Hematopoietic multipotent progenitor cell (in vitro differentiated cells): Measurements from ENCODE around the gene NATD1. TPM values are rescaled to one million over a fixed set of nuclear protein-coding genes. Genes with fewer than 3 reads are reported as not detected.
"Not testable (repeated sequence)": the region's sequence is repeated elsewhere in the genome, so short reads cannot be mapped to it uniquely, and the experiment has no call there.

ENCODE experiments used
- DNase-seq, 3 donors: peaks; one replicate each; pipeline ENCODE4 v3.0.0-alpha.2; 2011 to 2015; ENCODE audit warnings: low read depth in 2 of 3, low spot score in 2 of 3
- total RNA-seq: library from RNA; depleted of rRNA; stranded (reverse); fragments of >200 nt; gene quantifications from one replicate; pipeline ENCODE4 v1.2.3, GENCODE V29; 2012

NATD1 gene
- total RNA-seq, 1 donor = 8.6 TPM

GRCh38 chr17:21249086-21249795 lies 4.0 kb downstream of the NATD1 start:
- no peak for DNase-seq

DNA sequence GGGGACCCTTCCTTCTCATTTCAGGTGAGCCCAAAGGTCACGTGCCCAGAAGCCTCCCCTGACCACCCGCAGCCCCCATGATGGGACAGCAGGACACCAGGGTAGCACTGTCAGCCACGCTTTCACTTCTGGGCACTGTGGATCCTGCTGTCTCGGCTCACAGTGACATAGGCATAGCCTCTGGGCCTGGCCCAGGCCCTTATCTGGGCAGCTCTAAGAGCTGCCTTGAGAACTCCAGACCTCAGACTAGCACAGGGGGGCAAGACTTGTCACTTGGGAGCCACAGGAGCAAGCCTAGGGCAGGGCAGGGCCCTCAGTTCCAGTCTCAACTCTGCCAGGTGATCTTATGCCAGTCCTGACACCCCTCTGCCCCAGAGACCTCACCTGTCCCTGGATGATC lies 4.7 kb downstream of the NATD1 start:
- DNase-seq = no peak

- DNase-seq = no peak
Observed at GRCh38 chr17:21247552-21248258, 5.5 kb downstream of the NATD1 start.

DNA sequence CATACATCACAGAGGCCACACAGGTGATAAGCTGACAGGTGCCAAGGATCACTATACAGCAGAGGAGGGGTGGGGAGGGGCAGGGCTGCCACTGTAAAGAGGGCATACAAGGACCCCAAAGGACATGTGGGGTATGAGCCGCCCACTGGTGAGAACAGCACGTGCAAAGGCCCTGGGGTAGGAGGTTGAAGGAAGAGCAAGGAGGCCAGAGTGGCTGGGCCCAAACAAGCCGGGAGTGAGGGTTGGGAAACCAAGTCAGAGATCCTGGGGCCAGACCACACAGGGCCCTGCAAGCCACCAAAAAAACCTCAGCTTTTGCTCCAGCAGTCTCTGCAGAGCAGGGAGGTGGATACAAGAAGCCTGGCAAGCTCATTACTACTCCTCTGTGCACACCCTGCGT lies 6.5 kb downstream of the NATD1 start:
- no peak for DNase-seq

GRCh38 chr17:21245639-21246084 lies 7.5 kb downstream of the NATD1 start:
- peak in 1 of 3 donors; percentile 18 for DNase-seq

DNA sequence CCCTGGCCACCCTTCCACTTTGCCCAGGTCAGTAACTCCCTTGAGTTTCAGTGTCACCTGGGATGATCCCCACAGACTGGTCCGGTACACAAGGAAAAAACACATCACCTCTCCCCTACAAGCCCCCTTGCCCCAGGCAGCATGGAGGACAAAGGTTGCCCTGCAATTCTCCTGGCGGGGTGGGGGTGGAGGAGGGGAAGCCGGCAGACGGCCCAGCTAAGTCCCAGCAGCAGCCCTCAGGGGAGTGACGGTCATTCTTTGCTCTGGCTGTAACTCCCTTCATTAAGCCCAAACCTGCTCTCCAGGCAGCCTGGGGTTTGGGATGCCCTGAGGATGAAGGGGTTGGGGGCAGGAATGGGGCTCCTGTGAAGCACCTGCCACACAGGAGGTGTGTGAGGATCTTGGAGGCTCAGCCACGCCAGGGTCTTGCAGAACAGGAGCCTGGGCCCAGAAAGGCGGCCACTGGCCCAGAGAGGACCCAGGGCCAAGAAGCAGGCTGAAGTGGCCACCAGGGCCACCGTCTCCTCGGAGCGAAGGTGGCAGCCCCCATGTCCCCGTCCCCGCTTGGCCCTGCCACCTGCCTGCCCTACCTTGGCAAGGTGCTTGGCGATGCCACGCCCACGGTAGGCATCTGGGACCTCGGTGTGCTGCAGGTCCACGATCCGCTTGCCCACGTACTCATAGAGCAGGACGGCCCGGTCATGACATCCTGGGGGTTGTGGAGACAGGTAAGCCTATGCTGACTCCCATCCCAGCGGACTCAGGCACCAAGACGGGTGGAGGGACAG lies 9.5 kb downstream of the NATD1 start:
- no peak for DNase-seq

DNA sequence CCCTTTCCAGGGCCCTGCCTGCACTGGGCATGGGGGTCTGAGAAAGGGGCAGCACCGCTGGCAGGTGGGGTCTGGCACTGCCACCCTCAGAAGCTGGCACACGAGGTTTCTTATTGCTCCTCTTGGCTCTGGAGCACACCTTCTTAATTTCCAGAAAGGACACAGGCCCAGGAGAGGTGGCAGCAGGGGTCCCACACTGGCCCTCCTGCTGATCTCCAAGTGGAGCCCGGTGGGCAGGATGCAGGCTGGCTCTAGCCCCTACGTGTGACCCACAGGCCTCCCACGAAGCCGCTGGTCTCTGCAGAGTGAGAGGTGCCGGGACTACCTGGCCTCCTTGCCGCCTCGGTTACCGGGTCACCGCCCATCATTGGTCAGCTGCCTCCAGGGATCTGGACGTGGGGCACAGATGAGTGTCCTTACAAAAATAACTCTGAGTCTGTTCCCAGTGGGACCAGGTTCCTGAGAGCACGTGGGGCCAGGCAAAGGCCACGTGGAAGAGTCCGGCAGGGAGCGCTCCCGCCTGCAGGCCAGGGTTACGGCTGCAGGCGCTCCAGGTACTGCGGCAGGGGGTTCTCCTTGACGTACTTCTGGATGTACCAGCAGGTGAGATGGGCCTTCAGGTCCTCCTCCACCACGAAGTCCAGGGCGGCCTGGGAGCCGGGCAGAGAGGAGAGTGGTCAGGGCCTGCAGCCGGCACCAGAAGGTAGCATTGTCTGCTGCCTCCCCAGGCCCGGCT lies 10.3 kb downstream of the NATD1 start:
- DNase-seq = no peak

- no peak for DNase-seq
Observed at GRCh38 chr17:21242026-21242697, 11.0 kb downstream of the NATD1 start.

- DNase-seq = no peak
Observed at GRCh38 chr17:21241564-21241963, 11.6 kb downstream of the NATD1 start.

- DNase-seq = no peak
Observed at GRCh38 chr17:21240369-21241055, 12.7 kb downstream of the NATD1 start.

DNA sequence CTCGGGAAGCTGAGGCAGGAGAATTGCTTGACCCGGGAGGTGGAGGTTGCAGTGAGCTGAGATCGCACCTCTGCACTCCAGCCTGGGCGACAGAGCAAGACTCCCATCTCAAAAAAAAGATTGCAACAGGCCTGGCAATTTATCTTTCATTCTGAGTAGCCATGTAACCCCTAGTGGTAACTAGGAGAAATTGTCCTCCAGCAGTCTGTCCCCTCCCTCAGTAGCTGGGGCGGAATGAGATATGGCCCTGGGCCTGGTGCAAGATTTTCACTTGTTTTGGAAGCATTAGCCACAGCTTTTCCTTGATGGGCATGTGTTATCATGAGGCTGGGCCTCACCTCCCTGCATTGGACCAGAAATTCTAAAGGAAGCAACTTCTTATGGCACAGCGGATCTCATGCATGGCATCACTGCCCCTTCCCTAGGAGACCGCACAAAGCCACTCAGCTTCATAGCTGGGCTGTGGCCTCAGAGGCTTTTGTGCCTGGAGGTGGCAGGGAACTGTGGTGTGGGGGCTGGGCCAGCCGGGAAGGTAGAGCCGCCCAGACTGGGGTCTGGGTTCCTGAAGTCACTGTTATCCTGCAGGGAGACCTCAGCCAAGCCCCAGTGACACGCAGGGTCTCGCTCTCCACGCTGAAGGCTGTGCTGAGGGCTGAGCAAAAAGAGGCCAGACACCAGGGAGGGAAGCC lies 13.4 kb downstream of the NATD1 start:
- DNase-seq = peak in 2 of 3 donors; percentile 18 to 36

- no peak for DNase-seq
Observed at GRCh38 chr17:21235921-21236320, 17.3 kb downstream of the NATD1 start.

GRCh38 chr17:21233581-21234347 lies 19.4 kb downstream of the NATD1 start:
- DNase-seq = no peak

DNA sequence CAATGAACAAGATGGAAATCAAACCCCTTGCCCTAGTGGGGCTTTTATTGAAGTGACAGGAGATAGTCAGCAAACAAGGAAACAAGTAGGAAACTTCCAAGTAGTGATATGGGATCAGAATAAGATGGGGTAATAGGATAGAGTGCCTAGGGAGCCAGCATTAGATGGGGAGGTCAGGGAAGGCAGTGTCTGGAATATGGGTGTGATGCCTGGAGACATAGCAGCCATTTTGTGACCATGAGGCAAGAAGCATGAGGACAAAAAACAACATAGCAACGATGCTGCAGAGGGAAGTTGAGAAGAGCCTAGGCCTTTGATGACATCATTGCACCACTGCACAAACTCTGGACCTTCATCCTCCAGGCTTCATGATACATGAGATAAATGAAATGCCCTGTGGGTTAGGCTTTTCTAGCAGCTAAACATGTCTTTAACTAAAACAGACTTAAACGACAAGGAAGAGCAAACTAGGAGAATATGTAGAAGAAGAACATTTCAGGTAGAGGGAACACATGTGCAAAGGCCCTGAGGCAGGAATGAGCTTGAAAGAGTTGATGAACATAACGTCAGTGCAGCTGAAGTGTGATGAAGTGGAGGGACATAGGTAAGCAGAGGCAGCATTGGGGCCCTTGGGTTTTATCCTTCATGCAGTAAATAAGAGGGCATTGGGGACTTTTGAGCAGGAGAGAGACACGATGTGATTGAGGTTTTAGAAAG lies 21.0 kb downstream of the NATD1 start:
- DNase-seq = no peak

- DNase-seq = no peak
Observed at GRCh38 chr17:21231533-21231932, 21.7 kb downstream of the NATD1 start.

- DNase-seq = no peak
Observed at GRCh38 chr17:21228845-21229244, 24.4 kb downstream of the NATD1 start.

DNA sequence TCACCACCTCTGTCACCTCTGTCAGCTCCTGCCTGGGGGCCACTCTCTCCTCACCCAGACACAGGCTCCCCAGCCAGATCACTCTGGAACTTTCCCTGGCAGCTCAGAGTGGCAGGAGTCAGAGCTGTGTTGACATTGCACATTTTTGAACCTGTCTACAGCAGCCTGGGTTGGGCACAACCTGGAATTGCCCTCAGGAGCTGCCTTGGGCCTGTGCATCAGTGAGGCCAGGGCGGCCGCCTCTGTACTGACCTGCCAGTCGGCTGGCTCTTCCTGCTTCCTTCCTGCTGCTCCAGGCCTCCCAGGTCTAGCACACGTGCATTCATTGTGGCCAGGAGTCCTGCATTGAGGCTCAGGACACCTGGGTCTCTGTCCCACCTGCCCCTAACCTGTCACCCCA lies 25.1 kb downstream of the NATD1 start:
- DNase-seq = no peak

DNA sequence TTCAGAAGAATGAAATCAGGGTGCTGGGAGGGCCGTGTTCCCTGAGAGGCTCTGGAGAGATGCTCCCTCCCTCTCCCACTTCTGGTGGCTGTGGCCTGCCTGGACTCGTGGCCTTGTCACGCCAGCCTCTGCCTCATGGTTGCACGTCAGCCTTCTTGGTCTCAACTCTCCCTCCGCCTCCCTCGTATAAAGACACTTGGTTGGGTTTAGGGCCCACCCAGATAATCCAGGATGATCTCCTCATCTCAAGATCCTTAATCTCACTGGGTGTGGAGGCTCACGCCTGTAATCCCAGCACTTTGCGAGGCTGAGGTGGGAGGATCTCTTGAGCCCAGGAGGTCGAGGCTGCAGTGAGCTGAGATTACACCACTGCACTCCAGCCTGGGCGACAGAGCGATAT lies 25.9 kb downstream of the NATD1 start:
- DNase-seq = not testable (repeated sequence)
